Vagina (tissue), 2 donors: Measurements from ENCODE around the gene NOP10.

Source experiments
- CTCF ChIP-seq, 3 experiments: fragments of 450-650 bp in 2 of 3; fragments of 200-600 bp in 1 of 3; sonication (generic) in 1 of 3; IDR thresholded peaks; one replicate each; pipeline ENCODE4 v1.5.1; 2017 to 2019; ENCODE audit warnings: antibody characterized with exemption in 3 of 3, mild to moderate bottlenecking in 2 of 3, moderate library complexity in 2 of 3
- POLR2A ChIP-seq, 2 donors: fragments of 450-650 bp; IDR thresholded peaks; one replicate each; pipeline ENCODE4 v1.6.1; 2017; ENCODE audit warnings: antibody characterized with exemption in 2 of 2, mild to moderate bottlenecking in 2 of 2, moderate library complexity in 2 of 2
- POLR2AphosphoS5 ChIP-seq, 2 donors: sonication (generic); formaldehyde crosslinking; IDR thresholded peaks; one replicate each; pipeline ENCODE4 v1.9.0; 2017; ENCODE audit warnings: antibody characterized with exemption in 2 of 2, mild to moderate bottlenecking in 2 of 2, low read depth in 1 of 2; ENCODE audit not compliant: insufficient read depth in 1 of 2

DNA sequence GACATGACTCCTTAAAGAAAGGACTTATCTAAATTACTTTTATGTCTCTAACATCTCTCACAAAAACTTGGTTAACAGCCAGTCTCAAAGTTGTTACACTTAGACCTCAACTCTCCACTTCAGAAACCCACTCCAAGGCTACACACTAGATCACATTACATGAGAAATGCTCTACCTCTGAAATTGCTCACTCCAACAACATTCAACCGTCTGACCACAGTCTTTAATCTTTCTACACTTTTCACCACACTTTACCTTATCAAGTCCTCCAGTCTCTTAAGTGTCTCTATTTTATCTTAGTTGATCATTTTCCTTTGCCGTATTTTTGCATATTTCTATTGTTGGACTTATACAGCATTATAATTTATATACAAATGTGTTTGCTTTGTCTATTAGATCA lies 11.1 kb downstream of the NOP10 start:
- no peak for TF ChIP-seq CTCF (IDR thresholded peaks at IDR 0.05)
- no peak for TF ChIP-seq POLR2A (IDR thresholded peaks at IDR 0.05)
- TF ChIP-seq POLR2AphosphoS5 (IDR thresholded peaks at IDR 0.05; ENCODE audit: insufficient read depth in 1 of 2, low read depth in 1 of 2): no peak
